ENCODE data around the gene WDR47. TPM values are rescaled to one million over a fixed set of nuclear protein-coding genes. Genes with fewer than 3 reads are reported as not detected.

The WDR47 gene
- total and polyA plus RNA-seq, 10 of the 15 experiments (the other 5 are each of a cell fraction or from before 2014, with no cell fraction given): 2.4 to 9.7 (median 5.9) TPM

DNA sequence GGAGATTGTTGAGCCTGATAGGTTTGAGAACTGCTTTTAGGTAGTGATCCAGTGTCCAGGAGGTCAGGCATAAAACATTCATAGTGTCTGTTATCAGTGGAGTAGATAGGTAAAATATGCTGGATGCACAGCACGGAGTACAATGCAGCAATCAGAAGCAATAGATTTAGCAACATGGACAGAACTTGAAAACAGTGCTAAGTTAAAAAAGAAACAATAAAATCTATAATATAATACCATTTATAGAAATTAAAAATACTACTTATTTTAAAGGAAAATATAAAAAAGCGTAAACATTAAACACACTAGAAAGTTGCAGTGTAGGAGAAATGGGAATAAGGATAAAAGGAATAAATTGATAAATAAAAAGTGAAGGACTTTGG, 37.3 kb upstream of the WDR47 start (continued):
- TF ChIP-seq, protein P1, sequence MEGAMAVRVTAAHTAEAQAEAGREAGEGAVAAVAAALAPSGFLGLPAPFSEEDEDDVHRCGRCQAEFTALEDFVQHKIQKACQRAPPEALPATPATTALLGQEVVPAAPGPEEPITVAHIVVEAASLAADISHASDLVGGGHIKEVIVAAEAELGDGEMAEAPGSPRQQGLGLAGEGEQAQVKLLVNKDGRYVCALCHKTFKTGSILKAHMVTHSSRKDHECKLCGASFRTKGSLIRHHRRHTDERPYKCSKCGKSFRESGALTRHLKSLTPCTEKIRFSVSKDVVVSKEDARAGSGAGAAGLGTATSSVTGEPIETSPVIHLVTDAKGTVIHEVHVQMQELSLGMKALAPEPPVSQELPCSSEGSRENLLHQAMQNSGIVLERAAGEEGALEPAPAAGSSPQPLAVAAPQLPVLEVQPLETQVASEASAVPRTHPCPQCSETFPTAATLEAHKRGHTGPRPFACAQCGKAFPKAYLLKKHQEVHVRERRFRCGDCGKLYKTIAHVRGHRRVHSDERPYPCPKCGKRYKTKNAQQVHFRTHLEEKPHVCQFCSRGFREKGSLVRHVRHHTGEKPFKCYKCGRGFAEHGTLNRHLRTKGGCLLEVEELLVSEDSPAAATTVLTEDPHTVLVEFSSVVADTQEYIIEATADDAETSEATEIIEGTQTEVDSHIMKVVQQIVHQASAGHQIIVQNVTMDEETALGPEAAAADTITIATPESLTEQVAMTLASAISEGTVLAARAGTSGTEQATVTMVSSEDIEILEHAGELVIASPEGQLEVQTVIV (IDR thresholded peaks at IDR 0.05; ENCODE audit: borderline replicate concordance, partially characterized antibody): no peak
- no peak for TF ChIP-seq ZNF687 (IDR thresholded peaks at IDR 0.05)
- no peak for TF ChIP-seq STAT1 (conservative IDR thresholded peaks at IDR 0.05)
- TF ChIP-seq SMAD1 (IDR thresholded peaks at IDR 0.05; ENCODE audit: low read depth, partially characterized antibody): no peak
- TF ChIP-seq NR2C2 (IDR thresholded peaks at IDR 0.05; ENCODE audit: borderline replicate concordance, control insufficient read depth, insufficient read length, low read depth): no peak
- TF ChIP-seq SMAD5 (IDR thresholded peaks at IDR 0.05; ENCODE audit: low read depth): no peak
- TF ChIP-seq NR2C1 (IDR thresholded peaks at IDR 0.05): no peak
- TF ChIP-seq NFYB (IDR thresholded peaks at IDR 0.05; ENCODE audit: insufficient read depth, low read depth, low read length): no peak
- TF ChIP-seq, protein P2, sequence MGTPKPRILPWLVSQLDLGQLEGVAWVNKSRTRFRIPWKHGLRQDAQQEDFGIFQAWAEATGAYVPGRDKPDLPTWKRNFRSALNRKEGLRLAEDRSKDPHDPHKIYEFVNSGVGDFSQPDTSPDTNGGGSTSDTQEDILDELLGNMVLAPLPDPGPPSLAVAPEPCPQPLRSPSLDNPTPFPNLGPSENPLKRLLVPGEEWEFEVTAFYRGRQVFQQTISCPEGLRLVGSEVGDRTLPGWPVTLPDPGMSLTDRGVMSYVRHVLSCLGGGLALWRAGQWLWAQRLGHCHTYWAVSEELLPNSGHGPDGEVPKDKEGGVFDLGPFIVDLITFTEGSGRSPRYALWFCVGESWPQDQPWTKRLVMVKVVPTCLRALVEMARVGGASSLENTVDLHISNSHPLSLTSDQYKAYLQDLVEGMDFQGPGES (IDR thresholded peaks at IDR 0.05): no peak
- no peak for TF ChIP-seq ETV6 (conservative IDR thresholded peaks at IDR 0.05 in 1 of 2, IDR thresholded peaks at IDR 0.05 in 1 of 2; ENCODE audit: borderline replicate concordance in 1 of 2, low read depth in 1 of 2)
